ENCODE results near the gene STPG3. TPM values are rescaled to one million over a fixed set of nuclear protein-coding genes. Genes with fewer than 3 reads are reported as not detected.

Gene STPG3
- total and polyA plus RNA-seq, 2 of the 13 experiments (the other 11 are each of a cell fraction or from before 2014, with no cell fraction given), result not detected

GRCh38 chr9:137240841-137241489 is 10.1 kb upstream of the STPG3 start, which contains the start of gene TUBB4B (continued):
- TF ChIP-seq HMGXB3 (CRISPR knock-in tag; IDR thresholded peaks at IDR 0.05; ENCODE audit: borderline replicate concordance) (peak; percentile 81), ZNF230 (CRISPR knock-in tag; IDR thresholded peaks at IDR 0.05) (no peak), GRHL1 (CRISPR knock-in tag; conservative IDR thresholded peaks at IDR 0.05) (no peak), FOXO1 (CRISPR knock-in tag; IDR thresholded peaks at IDR 0.05) (peak; percentile 78), TFE3 (CRISPR knock-in tag; IDR thresholded peaks at IDR 0.05) (peak; percentile 74), ZNF557 (CRISPR knock-in tag; IDR thresholded peaks at IDR 0.05) (0 out of 2 replicates have a peak, but pooled peaks have one; percentile 30), ZNF280D (CRISPR knock-in tag; IDR thresholded peaks at IDR 0.05) (0 out of 2 replicates have a peak, but pooled peaks have one; percentile 4), CBFB (CRISPR knock-in tag; IDR thresholded peaks at IDR 0.05) (peak; percentile 60; the same call in 1 of the 2 replicates), ARHGAP35 (CRISPR knock-in tag; IDR thresholded peaks at IDR 0.05; ENCODE audit: borderline replicate concordance) (no peak; the same call in 1 of the 2 replicates), AKAP8 (CRISPR knock-in tag; IDR thresholded peaks at IDR 0.05) (no peak), ZNF543 (CRISPR knock-in tag; IDR thresholded peaks at IDR 0.05) (no peak; the same call in 1 of the 2 replicates), STAT6 (CRISPR knock-in tag; IDR thresholded peaks at IDR 0.05; ENCODE audit: borderline replicate concordance) (no peak; the same call in 1 of the 2 replicates), XBP1 (CRISPR knock-in tag; IDR thresholded peaks at IDR 0.05) (0 out of 2 replicates have a peak, but pooled peaks have one; percentile 54), PCBP2 (optimal IDR thresholded peaks at IDR 0.05; ENCODE audit: low read depth, low read length, poor library complexity, severe bottlenecking) (no peak), ZBTB21 (CRISPR knock-in tag; IDR thresholded peaks at IDR 0.05) (no peak)

Data from HepG2 (cell line).